ENCODE data around the gene SERGEF. TPM values are rescaled to one million over a fixed set of nuclear protein-coding genes. Genes with fewer than 3 reads are reported as not detected.

Gene SERGEF
- polyA plus RNA-seq, 3 donors, result 14.3 to 33.7 (median 33.3) TPM

DNA sequence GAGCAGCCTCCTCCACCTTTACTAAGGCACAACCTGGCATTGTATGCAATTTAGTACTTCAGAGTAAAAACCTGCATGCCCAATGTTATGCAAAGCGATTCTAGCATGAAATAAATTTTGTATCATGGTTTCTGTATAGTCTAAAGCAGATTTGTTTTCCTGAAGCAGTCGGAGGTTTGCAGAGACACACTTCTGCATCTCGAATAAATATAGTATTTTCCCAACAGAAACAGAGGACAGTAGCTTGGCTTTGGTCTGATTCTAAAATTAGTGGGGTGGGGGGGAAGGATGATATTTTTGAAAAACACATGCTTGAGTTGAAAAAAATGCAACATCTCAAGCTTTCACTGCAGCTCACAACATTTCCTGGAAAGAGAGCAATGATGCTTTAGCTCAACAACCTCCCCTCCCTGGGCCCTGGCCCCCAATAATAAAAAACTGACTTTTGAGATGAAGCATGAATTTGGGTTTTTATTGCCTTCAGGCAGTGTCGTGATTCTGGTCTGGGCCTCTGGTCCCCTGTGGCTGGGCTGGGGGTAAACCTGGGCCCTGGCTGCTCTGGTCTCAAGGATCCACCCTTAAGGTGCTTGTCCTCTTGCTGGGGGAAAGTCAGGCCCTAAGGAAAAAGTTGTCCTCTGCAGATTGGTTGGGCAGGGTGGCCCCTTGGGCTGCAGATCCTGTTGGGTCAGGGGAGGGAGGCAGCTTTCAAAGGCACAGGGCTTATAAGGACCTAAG lies 230.1 kb downstream of the SERGEF start:
- H3K9ac ChIP-seq (ENCODE audit: insufficient read depth, low read length, poor library complexity, severe bottlenecking), result no peak overlapping the region
- H2AFZ ChIP-seq (ENCODE audit: insufficient read depth, low read depth, low read length, poor library complexity, severe bottlenecking), result no peak overlapping the region
- Mint-ChIP-seq H3K36me3 (peaks cover 0 to 4% of the 10 kb centered on the region in 2 donors), H3K27me3 (ENCODE audit: low read depth in 3 of 3) (peaks cover 0 to 4% (median 2%) of the 10 kb centered on the region in 3 donors), H3K9me3 (peaks cover 0 to 2% (median 0%) of the 10 kb centered on the region in 7 donors), H3K4me1 (no peaks in the 10 kb centered on the region), H3K27ac (peak overlapping the region in 2 of 7 donors; percentile 11 to 30), H3K4me3 (no peak overlapping the region)
- H3K79me2 ChIP-seq (ENCODE audit: insufficient read depth, low read length), result no peaks in the 10 kb centered on the region
- WGBS (ENCODE audit: insufficient coverage), result 83% methylated on average over 1 of the region's 4 CpGs
- H3K4me3 ChIP-seq (replicated peaks in 1 of 3; ENCODE audit: low read depth in 2 of 3, low read length in 3 of 3), result no peak overlapping the region
- TF ChIP-seq, protein P1, sequence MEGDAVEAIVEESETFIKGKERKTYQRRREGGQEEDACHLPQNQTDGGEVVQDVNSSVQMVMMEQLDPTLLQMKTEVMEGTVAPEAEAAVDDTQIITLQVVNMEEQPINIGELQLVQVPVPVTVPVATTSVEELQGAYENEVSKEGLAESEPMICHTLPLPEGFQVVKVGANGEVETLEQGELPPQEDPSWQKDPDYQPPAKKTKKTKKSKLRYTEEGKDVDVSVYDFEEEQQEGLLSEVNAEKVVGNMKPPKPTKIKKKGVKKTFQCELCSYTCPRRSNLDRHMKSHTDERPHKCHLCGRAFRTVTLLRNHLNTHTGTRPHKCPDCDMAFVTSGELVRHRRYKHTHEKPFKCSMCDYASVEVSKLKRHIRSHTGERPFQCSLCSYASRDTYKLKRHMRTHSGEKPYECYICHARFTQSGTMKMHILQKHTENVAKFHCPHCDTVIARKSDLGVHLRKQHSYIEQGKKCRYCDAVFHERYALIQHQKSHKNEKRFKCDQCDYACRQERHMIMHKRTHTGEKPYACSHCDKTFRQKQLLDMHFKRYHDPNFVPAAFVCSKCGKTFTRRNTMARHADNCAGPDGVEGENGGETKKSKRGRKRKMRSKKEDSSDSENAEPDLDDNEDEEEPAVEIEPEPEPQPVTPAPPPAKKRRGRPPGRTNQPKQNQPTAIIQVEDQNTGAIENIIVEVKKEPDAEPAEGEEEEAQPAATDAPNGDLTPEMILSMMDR (IDR thresholded peaks at IDR 0.05), result no peak
- H3K4me2 ChIP-seq (replicated peaks; ENCODE audit: extremely low read depth, low read length, poor library complexity, severe bottlenecking), result no peak overlapping the region
- H3K27me3 ChIP-seq (ENCODE audit: control insufficient read depth in 2 of 2, insufficient read depth in 2 of 2, low read length in 2 of 2), result no peaks in the 10 kb centered on the region
- peaks cover 0 to 4% of the 10 kb centered on the region in 2 donors for H3K36me3 ChIP-seq (replicated peaks in 1 of 2; ENCODE audit: control insufficient read depth in 1 of 2, insufficient read depth in 2 of 2, low read length in 2 of 2)
- DNase-seq, result no peak
- no peaks in the 10 kb centered on the region for H3K4me1 ChIP-seq (ENCODE audit: control insufficient read depth in 1 of 2, insufficient read depth in 2 of 2, low read length in 2 of 2)
- no peaks in the 10 kb centered on the region for H4K20me1 ChIP-seq (ENCODE audit: insufficient read depth, low read length)
- intact Hi-C loops (cut with micrococcal nuclease), result no loop called here
- no peaks in the 10 kb centered on the region for H3K9me3 ChIP-seq (replicated peaks in 1 of 2; ENCODE audit: control insufficient read depth in 1 of 2, insufficient read depth in 1 of 2, low read length in 2 of 2)
- no peak overlapping the region for H3K27ac ChIP-seq (ENCODE audit: low read depth in 1 of 2, low read length in 2 of 2)

DNA sequence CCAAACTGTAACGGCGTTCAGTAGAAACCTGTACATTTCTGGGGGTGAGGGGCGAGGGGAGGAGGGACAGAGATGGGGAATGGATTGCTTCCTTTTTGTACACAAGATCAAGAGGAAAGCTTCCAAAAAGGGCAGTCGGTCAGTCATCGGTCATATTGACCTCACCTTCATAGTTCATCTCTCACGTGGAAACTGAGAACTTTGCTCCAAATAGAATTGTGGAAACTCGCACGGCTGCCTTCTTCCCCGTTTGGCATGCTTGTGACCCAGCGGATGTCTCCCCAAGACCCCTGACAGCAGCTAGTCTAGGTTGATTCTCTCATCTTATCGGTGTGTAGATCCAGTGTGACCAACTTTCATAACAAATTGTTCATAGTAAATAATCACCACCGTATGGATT lies 230.7 kb downstream of the SERGEF start:
- 93% methylated on average over 8 of the region's 12 CpGs for WGBS (ENCODE audit: insufficient coverage)
- TF ChIP-seq, protein P1 (IDR thresholded peaks at IDR 0.05), result no peak
- no peak for DNase-seq

More for the DNA sequence above, 230.7 kb downstream of the SERGEF start:
- no peak overlapping the region for H3K9ac ChIP-seq (ENCODE audit: insufficient read depth, low read length, poor library complexity, severe bottlenecking)
- no peaks in the 10 kb centered on the region for H4K20me1 ChIP-seq (ENCODE audit: insufficient read depth, low read length)
- no peak overlapping the region for H3K4me2 ChIP-seq (replicated peaks; ENCODE audit: extremely low read depth, low read length, poor library complexity, severe bottlenecking)
- no peaks in the 10 kb centered on the region for H3K27me3 ChIP-seq (ENCODE audit: control insufficient read depth in 2 of 2, insufficient read depth in 2 of 2, low read length in 2 of 2)
- intact Hi-C loops (cut with micrococcal nuclease), result no loop called here
- H3K27ac ChIP-seq (ENCODE audit: low read depth in 1 of 2, low read length in 2 of 2), result no peak overlapping the region
- H3K9me3 ChIP-seq (replicated peaks in 1 of 2; ENCODE audit: control insufficient read depth in 1 of 2, insufficient read depth in 1 of 2, low read length in 2 of 2), result no peaks in the 10 kb centered on the region
- H3K4me3 ChIP-seq (replicated peaks in 1 of 3; ENCODE audit: low read depth in 2 of 3, low read length in 3 of 3), result no peak overlapping the region
- Mint-ChIP-seq H3K4me3 (no peak overlapping the region), H3K27me3 (ENCODE audit: low read depth in 3 of 3) (peaks cover 0 to 4% (median 2%) of the 10 kb centered on the region in 3 donors), H3K36me3 (peaks cover 0 to 3% of the 10 kb centered on the region in 2 donors), H3K4me1 (no peaks in the 10 kb centered on the region), H3K9me3 (peaks cover 0 to 2% (median 0%) of the 10 kb centered on the region in 7 donors), H3K27ac (no peak overlapping the region)
- H3K36me3 ChIP-seq (replicated peaks in 1 of 2; ENCODE audit: control insufficient read depth in 1 of 2, insufficient read depth in 2 of 2, low read length in 2 of 2), result peaks cover 0 to 4% of the 10 kb centered on the region in 2 donors
- H2AFZ ChIP-seq (ENCODE audit: insufficient read depth, low read depth, low read length, poor library complexity, severe bottlenecking), result no peak overlapping the region
- H3K4me1 ChIP-seq (ENCODE audit: control insufficient read depth in 1 of 2, insufficient read depth in 2 of 2, low read length in 2 of 2), result no peaks in the 10 kb centered on the region
- H3K79me2 ChIP-seq (ENCODE audit: insufficient read depth, low read length), result no peaks in the 10 kb centered on the region

All from CD14-positive monocyte (primary cell).